Inferior parietal cortex (tissue), 1 donor: Measurements from ENCODE around the gene CATSPER1.
"Not testable (repeated sequence)": the region's sequence is repeated elsewhere in the genome, so short reads cannot be mapped to it uniquely, and the experiment has no call there.

Experiments
- DNase-seq: peaks from one replicate; pipeline ENCODE4 v3.0.0-alpha.2; 2016; ENCODE audit errors: extremely low spot score

CATSPER1 gene

DNA sequence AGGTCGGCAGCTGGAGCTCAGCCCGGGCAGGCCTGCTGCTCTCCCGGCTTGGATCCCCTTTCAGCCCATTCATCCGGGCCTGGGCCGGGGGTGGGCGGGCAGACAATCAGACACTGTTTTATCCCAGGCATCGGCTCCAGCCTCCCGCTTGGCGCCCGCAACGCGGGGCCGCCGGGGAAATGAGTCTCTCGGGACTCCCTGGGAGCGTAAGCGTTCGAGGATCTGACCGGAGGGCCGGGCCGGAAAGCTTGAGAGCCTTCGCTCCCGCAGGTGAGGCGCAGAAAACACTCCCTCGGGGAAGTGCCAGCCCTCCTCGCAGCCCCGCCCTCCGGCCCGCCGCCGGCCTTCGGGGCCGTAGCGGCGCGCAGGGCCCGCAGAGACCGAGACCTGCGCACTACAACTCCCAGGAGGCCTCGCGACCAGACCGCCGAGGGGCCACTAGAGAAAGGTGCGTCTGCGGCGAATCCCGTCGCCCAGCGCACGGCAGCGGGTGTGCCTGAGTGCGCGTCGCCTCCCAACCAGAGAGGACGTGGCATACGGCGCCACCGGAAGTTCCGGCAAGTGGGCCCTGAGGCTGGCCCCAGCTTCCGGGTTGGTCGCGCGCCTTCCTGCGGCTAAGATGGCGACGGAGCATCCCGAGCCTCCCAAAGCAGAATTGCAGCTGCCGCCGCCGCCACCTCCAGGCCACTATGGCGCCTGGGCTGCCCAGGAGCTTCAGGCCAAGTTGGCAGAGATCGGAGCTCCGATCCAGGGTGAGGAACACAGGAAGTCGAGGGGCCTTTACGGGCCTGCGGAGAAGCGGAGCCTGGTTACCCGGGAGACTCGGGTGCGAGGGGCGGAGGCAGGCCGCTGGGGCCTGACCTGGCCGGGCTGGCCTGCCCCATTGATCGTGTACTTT, 25.7 kb upstream of the CATSPER1 start, which contains the start of gene SF3B2:
Gene SF3B2, plus strand, starts transcription at position 599 of the 898 bp plus-strand sequence. Its CDS starts 21 bp downstream, at position 620.
- DNase-seq, result peak; percentile 97

DNA sequence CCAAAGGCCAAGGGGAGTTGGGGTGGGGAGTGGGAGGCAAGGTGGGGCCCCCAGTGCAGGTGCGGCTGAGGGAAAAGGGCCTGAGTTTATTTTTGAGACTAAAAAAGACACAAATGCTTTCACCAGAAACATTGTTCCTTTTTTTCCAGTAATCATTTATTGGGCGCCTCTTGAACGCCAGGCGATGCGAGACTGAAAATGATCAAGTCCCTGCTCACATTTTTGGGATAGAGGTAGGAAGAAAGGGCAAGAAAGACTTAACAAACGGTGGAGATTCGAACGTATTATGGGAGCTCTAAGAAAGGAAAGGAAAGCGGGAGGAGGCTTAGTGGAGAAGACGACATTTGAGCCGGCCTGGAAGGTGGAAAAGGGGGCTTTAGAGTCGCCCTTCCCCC, 25.1 kb upstream of the CATSPER1 start:
- DNase-seq, result no peak

DNA sequence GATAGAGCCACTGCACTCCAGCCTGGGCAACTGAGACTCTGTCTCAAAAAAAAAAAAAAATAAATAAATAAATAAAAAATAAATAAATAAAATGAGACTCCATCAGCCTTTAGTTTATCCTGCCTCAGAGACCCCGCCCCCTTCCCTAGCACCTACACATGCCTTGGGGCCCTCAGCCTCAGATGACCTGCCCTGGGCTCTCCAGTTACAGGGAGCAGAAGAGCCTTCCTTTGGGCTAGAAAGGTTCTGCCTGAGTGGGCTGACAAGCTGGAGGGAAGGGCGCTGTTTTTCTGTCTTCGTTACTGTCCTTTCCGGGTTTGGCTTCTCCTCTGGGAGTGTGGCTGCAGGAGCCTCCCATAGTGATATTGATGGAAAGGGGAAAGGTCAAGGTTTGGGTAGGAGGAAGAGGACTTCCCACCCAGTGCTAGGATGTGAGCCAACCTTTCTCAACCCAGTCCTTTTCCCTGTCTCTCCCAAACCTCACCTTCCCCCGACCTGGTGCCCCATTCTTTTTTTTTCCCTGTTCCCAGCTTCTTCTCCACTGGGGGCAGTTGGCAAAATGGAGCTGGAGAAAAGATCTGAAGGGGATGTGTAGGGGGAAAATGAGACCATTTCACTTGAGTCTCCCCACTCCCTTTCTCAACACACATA, 24.4 kb upstream of the CATSPER1 start:
- DNase-seq, result no peak

DNA sequence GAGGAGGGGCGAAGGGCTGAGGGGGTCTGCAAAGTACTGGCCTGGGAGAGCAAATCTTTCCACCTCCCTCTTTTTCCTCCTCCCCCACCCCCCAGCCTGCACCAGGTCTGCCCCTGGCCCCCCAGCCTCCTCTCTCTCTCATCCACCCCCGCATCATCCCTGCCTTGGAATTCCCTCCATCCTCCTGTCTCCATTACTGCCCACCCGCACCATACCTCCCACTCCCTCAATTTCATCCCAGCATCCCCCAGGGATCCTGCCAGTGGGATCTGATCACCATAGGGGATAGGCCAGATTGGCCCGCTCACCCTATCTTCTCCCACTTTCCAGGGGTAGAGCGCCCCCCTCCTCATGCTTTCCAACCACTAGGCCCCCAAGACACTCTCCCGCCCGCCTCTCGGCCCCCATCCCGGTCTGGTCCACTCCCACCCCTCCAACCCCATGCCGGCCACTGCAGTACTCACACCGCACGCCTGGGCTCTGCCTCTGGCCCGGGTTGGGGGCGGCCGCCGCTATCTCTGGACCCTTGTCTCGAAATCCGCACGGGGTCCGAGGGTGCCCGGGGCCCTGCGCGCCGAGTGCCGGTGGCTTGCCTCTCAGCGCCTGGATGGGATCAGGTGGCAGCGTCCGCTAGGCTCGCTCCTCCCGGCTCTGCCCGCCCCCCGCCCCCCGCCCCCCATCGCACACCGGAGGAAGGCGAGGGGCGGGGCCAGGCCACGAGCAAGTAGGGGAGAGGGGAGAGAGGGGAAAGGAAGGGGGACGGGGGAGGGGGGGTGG, 22.5 kb upstream of the CATSPER1 start, which contains the start of gene GAL3ST3:
Gene GAL3ST3, minus strand, starts transcription at position 615 of the 777 bp plus-strand sequence. CDS start 3,746 bp downstream, outside the sequence.
- DNase-seq, result no peak

DNA sequence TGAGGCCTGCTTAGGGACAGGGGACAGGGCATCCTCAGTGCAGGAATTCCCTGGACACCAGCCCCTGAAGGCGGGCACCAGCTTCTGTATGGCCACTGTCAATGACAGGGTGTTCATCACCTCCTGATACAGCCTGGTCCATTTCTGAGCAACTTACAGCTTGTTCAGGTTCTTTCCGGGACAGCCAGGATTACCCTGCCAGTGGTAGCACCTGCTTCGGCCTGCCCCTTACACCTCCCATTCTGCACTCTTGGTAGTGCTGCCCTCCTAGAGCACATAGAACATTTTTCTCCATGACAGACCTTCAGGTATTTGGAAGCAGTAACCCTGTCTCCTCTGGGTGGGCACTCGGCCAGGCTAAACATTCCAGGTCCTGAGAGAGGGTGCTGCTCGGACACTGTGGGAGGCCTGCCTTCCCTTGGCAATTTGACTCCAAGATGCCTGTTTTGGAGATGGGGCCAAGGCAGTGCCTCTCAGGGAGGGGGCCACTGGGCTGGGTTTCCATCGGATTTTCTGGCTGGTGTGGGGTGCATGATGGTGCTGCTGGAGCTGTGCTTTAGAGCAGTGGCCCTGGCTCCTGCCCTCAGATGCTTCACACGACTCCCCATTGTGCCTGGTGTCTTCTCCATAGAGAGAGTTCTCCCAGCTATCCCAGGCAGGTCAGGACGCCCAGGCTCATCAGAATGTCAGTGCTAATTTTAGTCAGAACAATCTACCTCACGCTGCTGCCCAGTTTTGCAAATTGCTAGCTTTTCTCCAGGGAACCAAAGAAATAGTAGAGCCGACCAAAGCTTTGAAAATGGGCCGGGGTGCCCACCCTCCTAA, 21.5 kb upstream of the CATSPER1 start:
- DNase-seq, result no peak

DNA sequence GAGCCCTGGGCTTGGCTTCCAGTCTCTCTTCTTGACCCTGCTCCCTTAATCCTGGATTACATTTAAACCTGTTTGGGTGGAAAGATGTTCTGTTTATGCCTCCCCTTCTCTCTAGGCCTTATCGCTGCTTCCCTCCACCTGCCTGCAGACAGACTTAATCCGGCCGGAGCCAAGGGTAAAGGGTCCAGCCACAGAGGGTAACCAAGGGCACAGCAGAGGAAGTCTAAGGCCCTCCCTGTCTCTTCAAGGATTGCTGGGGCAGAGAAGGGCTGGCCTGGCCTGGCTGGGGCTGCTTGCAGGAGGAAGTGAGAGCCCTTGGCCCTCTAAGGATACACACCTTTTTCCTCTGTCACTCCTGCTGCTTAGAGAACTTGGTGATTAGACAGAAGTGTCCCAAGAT, 20.6 kb upstream of the CATSPER1 start:
- no peak for DNase-seq

DNA sequence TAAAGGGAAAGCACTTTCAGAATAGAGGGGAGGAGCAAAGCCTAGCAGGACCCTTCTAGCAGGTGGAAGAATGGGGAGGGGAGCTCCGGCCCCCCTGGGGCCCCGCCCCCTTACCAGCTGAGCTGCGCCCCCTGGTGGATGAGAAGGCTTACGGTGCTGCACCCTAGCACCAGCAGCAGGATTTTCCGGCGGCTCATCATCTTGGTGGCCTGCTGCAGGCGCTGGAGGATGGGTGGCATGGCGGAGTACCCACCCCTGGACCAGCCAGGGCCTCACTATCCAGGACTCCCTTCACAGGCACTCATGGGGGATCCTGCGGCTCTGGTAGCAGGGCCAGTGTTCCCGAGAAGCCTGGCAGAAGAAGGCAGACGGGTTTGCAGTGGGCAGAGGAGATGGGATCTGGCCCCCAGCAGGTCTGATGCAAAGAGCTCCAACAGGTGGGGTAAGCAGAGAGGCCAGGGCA, 18.9 kb upstream of the CATSPER1 start:
- peak; percentile 82 for DNase-seq

DNA sequence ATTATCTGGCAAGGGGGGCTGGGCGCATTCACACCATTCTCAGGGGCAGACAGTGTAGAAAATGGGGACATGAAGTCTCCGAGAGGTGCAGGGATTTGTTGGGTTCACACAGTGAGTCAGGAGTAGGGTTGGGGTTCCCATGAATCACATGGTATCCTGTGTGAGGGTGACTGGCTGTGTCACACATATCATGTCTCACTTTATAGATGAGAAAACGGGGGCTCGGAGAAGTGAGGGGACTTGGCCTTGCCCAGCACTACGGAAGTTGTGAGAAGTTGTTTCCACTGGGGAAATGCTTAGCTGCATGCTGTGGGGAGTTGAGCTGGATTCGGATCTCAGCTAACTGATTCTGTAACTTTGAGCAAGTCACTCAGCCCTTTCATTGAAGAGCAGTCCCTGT, 18.5 kb upstream of the CATSPER1 start:
- DNase-seq, result no peak

DNA sequence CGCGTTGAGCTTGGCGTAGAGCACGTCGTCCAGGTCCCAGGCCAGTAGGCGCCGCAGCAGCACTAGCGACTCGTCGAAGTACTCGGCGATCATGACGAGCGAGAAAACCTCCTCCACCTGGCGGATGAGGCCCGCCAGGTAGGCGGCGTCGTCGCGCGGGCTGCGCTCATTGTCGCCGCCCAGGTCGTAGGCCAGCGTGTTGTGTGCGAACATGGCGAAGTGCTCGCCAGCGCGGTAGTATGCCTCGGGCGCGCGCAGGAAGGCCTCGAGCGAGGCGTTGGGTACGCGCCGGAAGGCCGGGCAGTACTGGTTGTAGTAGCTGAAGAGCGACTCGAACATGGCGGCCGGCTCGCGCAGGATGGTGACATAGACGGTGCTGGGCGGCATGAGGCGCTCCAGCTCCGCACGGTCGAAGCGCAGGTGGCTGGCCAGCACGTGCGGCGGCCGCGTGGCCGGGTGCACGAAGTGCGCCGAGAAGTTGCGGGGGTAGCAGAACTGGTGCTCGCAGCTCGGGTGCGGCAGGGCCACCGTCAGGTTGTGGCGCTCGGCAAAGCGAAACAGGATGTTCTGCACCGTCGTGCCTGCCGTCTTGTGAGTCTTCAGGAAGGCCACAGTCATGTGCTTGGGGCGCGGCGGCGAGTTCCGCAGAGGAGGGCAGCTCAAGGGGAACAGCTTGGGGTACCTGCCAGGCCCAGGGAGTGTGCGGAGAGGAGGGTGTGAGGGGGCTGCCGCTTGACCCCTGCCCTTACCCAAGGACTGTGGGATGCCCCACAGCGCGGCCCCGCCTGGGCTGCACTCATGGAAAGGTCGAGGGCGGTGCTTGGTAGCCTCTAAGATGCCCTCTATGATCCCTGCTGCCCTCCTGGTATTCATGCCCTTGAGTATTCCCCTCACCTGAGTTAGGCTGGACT, 17.0 kb upstream of the CATSPER1 start:
- DNase-seq, result no peak

DNA sequence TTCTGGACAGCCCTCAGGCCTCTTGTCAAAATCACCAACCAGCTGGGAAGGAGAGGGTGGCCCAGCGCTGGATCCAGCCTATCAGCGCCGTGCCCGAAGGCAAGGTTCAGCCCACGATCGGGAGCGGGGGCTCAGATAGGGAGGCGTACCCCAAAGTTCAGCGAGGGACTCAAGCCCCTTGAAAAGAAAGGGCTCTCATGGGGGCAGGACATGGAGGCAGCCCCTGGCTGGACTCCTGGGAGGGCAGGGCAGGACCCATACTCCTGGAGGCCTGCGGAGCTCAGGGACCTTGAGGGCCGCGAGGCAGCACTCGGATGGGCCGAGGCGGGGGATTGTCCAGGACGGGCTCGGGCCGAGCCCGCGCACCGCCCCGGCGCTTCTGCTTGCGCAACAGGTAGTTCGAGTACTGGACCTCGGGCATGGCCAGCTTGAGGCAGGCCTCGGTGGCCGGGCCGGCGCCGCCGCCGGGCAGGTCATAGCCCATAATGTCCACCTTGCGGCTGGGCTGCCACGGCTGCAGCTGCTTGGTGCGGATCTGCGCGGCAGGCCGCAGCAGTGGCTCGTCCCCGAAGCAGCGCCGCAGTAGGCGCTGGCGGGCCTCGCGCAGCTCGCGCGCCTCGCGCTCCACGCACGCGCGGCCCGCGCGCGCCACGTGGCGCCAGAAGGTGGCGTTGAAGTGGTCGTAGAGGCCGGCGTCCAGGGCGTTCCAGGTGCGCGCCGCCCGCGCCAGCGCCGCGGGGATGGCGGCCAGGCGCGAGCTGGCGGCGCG, 16.1 kb upstream of the CATSPER1 start:
- no peak for DNase-seq

DNA sequence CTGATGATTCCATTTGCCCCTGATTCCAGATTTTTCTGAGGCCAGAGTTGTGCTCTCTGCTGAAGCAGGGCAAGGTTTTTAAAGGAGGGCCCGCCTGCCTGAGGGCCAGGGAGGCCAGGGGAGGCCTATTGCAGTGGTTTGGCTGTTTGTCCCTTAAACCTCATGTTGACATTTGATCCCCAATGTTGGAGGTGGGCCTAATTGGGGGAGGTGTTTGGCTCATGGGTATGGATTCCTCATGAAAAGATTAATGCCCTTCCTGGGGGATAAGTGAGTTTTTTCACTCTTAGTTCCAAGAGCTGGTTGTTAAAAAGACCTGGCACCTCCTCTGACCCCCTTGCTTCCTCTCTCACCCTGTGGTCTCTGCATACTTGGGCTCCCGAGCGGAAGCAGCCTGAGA, 13.5 kb upstream of the CATSPER1 start:
- DNase-seq, result no peak

DNA sequence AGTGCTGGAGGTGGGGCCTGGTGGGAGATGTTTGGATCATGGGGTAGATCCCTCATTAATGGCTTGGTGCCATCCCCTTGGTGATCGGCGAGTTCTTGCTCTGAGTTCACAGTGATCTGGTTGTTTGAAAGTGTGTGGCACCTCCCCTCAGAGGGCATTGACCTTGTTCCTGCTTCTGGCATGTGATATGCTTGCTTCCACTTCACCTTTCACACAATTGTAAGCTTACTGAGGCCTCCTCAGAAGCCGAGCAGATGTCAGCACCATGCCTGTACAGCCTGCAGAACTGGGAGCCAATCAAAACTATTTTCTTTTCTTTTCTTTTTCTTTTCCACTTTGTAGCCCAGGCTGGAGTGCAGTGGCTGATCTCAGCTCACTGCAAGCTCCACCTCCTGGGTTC, 11.0 kb upstream of the CATSPER1 start:
- DNase-seq, result no peak

DNA sequence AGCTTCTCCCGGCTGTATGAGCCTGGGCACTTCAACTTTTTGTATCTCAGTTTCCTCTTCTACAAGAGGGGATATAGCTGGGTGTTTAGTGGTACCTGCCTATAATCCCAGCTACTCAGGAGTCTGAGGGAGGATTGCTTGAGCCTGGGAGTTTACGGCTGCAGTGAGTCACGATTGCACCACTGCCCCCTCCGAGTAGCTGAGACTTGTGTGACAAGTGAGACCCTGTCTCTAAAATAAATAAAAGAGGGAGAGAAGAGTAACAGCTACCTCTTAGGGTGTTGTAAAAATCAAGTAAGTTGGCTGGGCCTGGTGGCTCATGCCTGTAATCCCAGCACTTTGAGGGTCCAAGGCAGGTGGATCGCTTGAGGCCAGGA, 10.0 kb upstream of the CATSPER1 start:
- no peak for DNase-seq

DNA sequence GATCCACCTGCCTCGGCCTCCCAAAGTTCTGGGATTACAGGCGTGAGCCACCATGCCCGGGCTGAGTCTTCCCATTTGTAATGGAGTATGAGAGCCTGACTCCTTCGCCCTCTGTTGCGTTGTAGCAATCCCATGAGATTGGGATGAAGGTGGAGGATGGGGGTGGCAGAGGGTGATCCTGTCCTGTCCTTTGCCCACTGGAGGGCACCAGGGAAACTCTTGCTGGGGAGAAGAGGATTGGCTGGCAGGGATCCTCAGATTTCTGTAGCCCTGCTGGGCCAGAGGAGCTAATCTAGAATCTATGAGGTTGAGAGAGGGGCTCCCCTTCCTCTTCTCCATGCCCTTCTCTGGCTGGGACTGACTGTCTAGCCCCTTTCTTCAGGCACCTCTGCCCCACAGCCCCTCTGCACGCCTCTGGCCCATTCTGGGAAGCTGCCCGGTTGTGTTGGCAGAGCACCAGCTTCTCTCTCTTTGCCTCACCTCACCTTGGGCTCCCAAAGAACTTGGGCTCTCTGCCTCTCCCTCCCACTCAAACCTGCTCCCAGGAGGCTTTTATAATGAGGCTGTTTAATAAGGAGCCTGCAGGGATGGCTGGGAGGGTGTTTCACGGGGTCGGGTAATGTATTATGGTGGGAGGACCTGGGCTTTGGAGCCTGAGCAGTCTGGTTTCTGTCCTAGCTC, 9.5 kb upstream of the CATSPER1 start:
- DNase-seq, result no peak

DNA sequence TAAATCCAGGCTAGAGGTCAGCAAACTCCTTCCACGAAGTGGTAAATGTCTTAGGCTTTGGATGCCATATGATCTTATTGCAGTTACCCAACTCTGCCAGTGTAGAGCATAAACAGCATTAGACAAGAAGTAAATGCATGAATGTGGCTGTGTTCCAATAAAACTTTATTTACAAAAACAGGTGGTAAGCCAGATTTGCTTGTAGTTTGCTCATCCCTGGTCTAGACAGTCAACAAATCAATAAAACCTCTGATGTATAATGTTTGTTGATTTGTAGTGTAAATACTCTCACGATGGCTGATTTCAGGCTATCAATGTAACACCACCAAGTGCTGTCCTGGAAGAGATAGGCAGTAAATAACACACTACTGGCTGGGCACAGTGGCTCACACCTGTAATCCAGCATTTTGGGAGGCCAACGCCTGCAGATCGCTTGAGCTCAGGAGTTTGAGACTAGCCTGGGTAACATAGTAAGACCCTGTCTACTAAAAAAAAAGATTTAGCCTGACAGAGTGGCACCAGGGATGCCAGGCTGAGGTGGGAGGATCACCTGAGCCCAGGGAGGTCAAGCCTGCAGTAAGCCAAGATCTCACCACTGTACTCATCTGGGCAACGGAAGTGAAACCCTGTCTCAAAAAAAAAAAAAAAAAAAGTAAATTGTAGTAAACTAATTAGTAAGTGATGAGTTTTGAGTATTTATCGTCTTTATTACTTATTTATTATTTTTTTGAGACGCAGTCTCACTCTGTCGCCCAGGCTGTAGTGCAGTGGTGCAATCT, 6.9 kb upstream of the CATSPER1 start:
- no peak for DNase-seq

DNA sequence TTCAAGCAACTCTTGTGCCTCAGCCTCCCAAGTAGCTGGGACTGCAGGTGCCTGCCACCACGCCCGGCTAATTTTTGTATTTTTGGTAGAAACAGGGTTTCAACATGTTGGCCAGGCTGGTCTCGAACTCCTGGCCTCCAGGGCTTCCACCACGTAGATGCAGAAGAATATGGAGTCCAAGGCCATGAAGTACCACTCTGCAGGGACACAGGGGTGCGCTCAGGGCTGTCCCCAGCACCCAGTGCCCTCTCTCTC, 3.2 kb downstream of the CATSPER1 start:
- DNase-seq, result not testable (repeated sequence)

DNA sequence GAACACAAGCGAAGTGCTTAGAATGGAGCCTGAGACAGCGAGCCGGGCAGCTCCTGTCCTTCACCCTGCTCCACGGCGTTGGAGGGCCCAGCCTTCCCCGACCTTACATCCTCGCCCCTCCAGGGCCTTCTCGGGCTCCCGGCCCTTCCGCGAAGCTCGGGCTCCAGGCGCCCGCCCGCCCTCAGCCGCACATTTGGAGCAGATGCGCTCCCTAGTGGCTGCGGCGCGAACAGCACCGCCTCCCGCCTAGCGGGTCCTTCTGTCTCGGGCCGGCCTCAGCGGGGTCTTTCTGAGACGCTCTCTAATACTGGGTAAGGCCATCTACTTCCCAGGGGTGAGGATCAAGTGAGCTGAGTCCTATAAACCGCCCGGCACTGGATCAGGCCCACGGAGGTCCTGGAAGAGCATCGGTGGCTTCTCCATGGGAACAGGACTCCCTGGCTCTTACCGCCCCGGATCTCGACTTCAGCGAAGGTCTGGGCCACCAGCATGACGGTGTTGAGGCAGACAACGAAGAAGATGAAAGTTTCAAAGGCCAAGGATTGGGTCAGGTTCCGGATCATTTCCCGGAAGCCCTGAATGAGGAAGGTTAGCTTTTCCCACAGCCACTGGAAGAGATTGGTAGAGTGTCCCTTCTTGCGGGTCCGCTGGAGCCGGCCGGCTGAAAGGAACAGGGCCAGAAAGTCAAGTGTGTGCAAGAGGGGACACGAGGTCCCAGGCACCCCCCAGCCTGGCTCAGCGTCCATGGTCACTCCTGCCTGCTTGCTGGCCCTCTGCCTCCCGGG, 3.7 kb downstream of the CATSPER1 start:
- peak; percentile 64 for DNase-seq
